IMR-90 (cell line): ENCODE measurements around the gene CXCR6. TPM values are rescaled to one million over a fixed set of nuclear protein-coding genes. Genes with fewer than 3 reads are reported as not detected.

Source experiments
- ATAC-seq: fragments of 200-7000 bp; cut with Tn5 transposase; 2 replicates; pipeline ENCODE4 v1.9.1; 2020; ENCODE audit warnings: low read depth, mild to moderate bottlenecking, moderate library complexity
- BruUV-seq: library from RNA; stranded (reverse); fragments of 400-500 nt; replicated peaks from 2 replicates; lab custom pipeline; 2021; lab: Mats Ljungman, UMichigan
- CTCF ChIA-PET: fragments of 300-600 bp; formaldehyde crosslinking; extraction: SDS; loops from one replicate; lab custom pipeline; 2021; ENCODE audit warnings: antibody characterized with exemption; lab: Yijun Ruan, JAX
- POLR2A ChIA-PET: fragments of 300-600 bp; sonication (Branson Sonifier 250); formaldehyde crosslinking; loops from one replicate; lab custom pipeline; 2022; ENCODE audit warnings: antibody characterized with exemption; ENCODE audit not compliant: unreplicated experiment; lab: Charles Lee
- DNase-seq: peaks from one replicate; pipeline ENCODE4 v3.0.0; 2013
- H2AFZ ChIP-seq: replicated peaks from 2 replicates; pipeline ENCODE3; 2013; ENCODE audit warnings: low read length, mild to moderate bottlenecking; ENCODE audit not compliant: poor library complexity
- H2AK5ac ChIP-seq: 2 replicates; pipeline ENCODE4 v1.6.1; 2013; ENCODE audit warnings: low read depth, low read length, inconsistent platforms
- H2AK9ac ChIP-seq: replicated peaks from 2 replicates; pipeline ENCODE3; 2013; ENCODE audit warnings: mild to moderate bottlenecking, low read depth, low read length, moderate library complexity; ENCODE audit not compliant: poor library complexity
- H2BK120ac ChIP-seq: 2 replicates; pipeline ENCODE4 v1.6.1; 2013; ENCODE audit warnings: low read depth, low read length, inconsistent platforms
- H2BK15ac ChIP-seq: 3 replicates; pipeline ENCODE4 v1.6.1; 2013; ENCODE audit warnings: low read depth, low read length, inconsistent platforms
- H2BK20ac ChIP-seq: 2 replicates; pipeline ENCODE4 v1.6.1; 2013; ENCODE audit warnings: low read depth, mild to moderate bottlenecking, inconsistent platforms, low read length, moderate library complexity
- H2BK5ac ChIP-seq: 2 replicates; pipeline ENCODE4 v1.6.1; 2013; ENCODE audit warnings: mild to moderate bottlenecking, low read depth, low read length, inconsistent platforms; ENCODE audit not compliant: poor library complexity, severe bottlenecking
- H3K14ac ChIP-seq: replicated peaks from 2 replicates; pipeline ENCODE4 v1.6.1; 2013; ENCODE audit warnings: low read depth, low read length, inconsistent platforms
- H3K18ac ChIP-seq: 2 replicates; pipeline ENCODE4 v1.6.1; 2013; ENCODE audit warnings: low read depth, low read length, control low read depth
- H3K23ac ChIP-seq: 2 replicates; pipeline ENCODE4 v1.6.1; 2013; ENCODE audit warnings: low read depth, low read length, inconsistent platforms
- H3K27ac ChIP-seq: 2 replicates; pipeline ENCODE4 v1.5.1; 2013; ENCODE audit warnings: mild to moderate bottlenecking, control low read depth, low read length; ENCODE audit not compliant: insufficient read depth
- H3K27me3 ChIP-seq: 2 replicates; pipeline ENCODE4 v1.6.1; 2013; ENCODE audit warnings: low read length; ENCODE audit not compliant: control insufficient read depth, insufficient read depth
- H3K36me3 ChIP-seq: 2 replicates; pipeline ENCODE4 v1.6.1; 2013; ENCODE audit warnings: low read length, mixed read lengths; ENCODE audit not compliant: control insufficient read depth, insufficient read depth
- H3K4ac ChIP-seq: 2 replicates; pipeline ENCODE4 v1.6.1; 2013; ENCODE audit warnings: low read depth, low read length, inconsistent platforms
- H3K4me1 ChIP-seq: 2 replicates; pipeline ENCODE4 v1.6.1; 2013; ENCODE audit warnings: low read length, mixed read lengths; ENCODE audit not compliant: control insufficient read depth, insufficient read depth
- H3K4me2 ChIP-seq: 2 replicates; pipeline ENCODE4 v1.6.1; 2013; ENCODE audit warnings: low read depth, mild to moderate bottlenecking, control low read depth, low read length, moderate library complexity
- H3K4me3 ChIP-seq: 2 replicates; pipeline ENCODE4 v1.5.1; 2013; ENCODE audit warnings: low read depth, mild to moderate bottlenecking, control low read depth, low read length, moderate library complexity; ENCODE audit not compliant: insufficient read depth
- H3K56ac ChIP-seq: 2 replicates; pipeline ENCODE4 v1.6.1; 2013; ENCODE audit warnings: low read length, inconsistent platforms; ENCODE audit not compliant: insufficient read depth; ENCODE audit errors: extremely low read depth
- H3K79me1 ChIP-seq, 2 experiments: 2 replicates each; pipeline ENCODE4 v1.6.1; 2013; ENCODE audit warnings: low read length in 2 of 2, inconsistent platforms in 1 of 2, low read depth in 1 of 2
- H3K9ac ChIP-seq: 2 replicates; pipeline ENCODE4 v1.6.1; 2013; ENCODE audit warnings: low read depth, low read length, control low read depth
- H3K9me1 ChIP-seq: 2 replicates; pipeline ENCODE4 v1.6.1; 2013; ENCODE audit warnings: low read length, inconsistent platforms; ENCODE audit not compliant: insufficient read depth
- H3K9me3 ChIP-seq: 2 replicates; pipeline ENCODE4 v1.6.1; 2013; ENCODE audit warnings: low read length; ENCODE audit not compliant: control insufficient read depth, insufficient read depth
- H4K20me1 ChIP-seq: 2 replicates; pipeline ENCODE4 v1.6.1; 2013; ENCODE audit warnings: low read length, inconsistent platforms; ENCODE audit not compliant: insufficient read depth
- H4K5ac ChIP-seq: 2 replicates; pipeline ENCODE4 v1.6.1; 2013; ENCODE audit warnings: mild to moderate bottlenecking, low read depth, low read length, control low read depth
- H4K8ac ChIP-seq, 2 experiments: 2 replicates each; pipeline ENCODE4 v1.6.1; 2013; ENCODE audit warnings: low read depth in 2 of 2, low read length in 2 of 2, control low read depth in 1 of 2, inconsistent platforms in 1 of 2
- H4K91ac ChIP-seq: 2 replicates; pipeline ENCODE4 v1.6.1; 2013; ENCODE audit warnings: low read depth, low read length, inconsistent platforms; ENCODE audit not compliant: insufficient read depth
- CEBPB ChIP-seq: IDR thresholded peaks from 2 replicates; pipeline ENCODE4 v1.6.1; 2012; ENCODE audit warnings: low read depth, low read length, improper control_type of control experiment
- CHD1 ChIP-seq: IDR thresholded peaks from 2 replicates; pipeline ENCODE4 v1.6.1; 2012; ENCODE audit warnings: low read depth, low read length, improper control_type of control experiment
- FOS ChIP-seq: fragments of 150-350 bp; IDR thresholded peaks from 2 replicates; pipeline ENCODE4 v1.6.1; 2016; ENCODE audit warnings: low read depth, low read length
- MAFK ChIP-seq: IDR thresholded peaks from 2 replicates; pipeline ENCODE4 v1.6.1; 2012; ENCODE audit warnings: low read depth, low read length, improper control_type of control experiment
- MAZ ChIP-seq: IDR thresholded peaks from 2 replicates; pipeline ENCODE4 v1.6.1; 2012; ENCODE audit warnings: low read depth, mild to moderate bottlenecking, low read length, improper control_type of control experiment, moderate library complexity, borderline replicate concordance
- MXI1 ChIP-seq: IDR thresholded peaks from 2 replicates; pipeline ENCODE4 v1.6.1; 2012; ENCODE audit warnings: low read depth, mild to moderate bottlenecking, low read length, moderate library complexity, borderline replicate concordance
- NFE2L2 ChIP-seq: fragments of 150-350 bp; IDR thresholded peaks from 2 replicates; pipeline ENCODE4 v1.6.1; 2016; ENCODE audit warnings: low read depth, mild to moderate bottlenecking, low read length
- POLR2A ChIP-seq: IDR thresholded peaks from 2 replicates; pipeline ENCODE4 v1.6.1; 2012; ENCODE audit warnings: mild to moderate bottlenecking, low read depth, low read length
- RAD21 ChIP-seq: IDR thresholded peaks from 2 replicates; pipeline ENCODE4 v1.6.1; 2012; ENCODE audit warnings: low read length, improper control_type of control experiment
- RCOR1 ChIP-seq: IDR thresholded peaks from 2 replicates; pipeline ENCODE4 v1.6.1; 2012; ENCODE audit warnings: mild to moderate bottlenecking, low read length, improper control_type of control experiment; ENCODE audit not compliant: insufficient replicate concordance
- SMC3 ChIP-seq: fragments of 150-350 bp; IDR thresholded peaks from 2 replicates; pipeline ENCODE4 v1.6.1; 2016; ENCODE audit warnings: low read depth, mild to moderate bottlenecking, antibody characterized with exemption, low read length, moderate library complexity
- USF2 ChIP-seq: fragments of 150-350 bp; IDR thresholded peaks from 2 replicates; pipeline ENCODE4 v1.6.1; 2017; ENCODE audit warnings: mild to moderate bottlenecking, antibody characterized with exemption, low read length, low read depth
- WGBS, 2 experiments: methylation state at CpG; one replicate each; pipeline versions ENCODE4 v1.1.5 to v1.1.7; 2013; ENCODE audit warnings: missing lambda C conversion rate in 2 of 2; ENCODE audit not compliant: insufficient read length in 1 of 2; ENCODE audit errors: extremely low coverage in 2 of 2; 5-methylcytosine and 5-hydroxymethylcytosine counted together
- dilution Hi-C: fragments of 300-500 bp; cut with HindIII; formaldehyde crosslinking; loops from one replicate; pipeline ENCODE4 v1.14.3; 2018; ENCODE audit warnings: low sequenced_read_pairs; ENCODE audit not compliant: unreplicated experiment
- in situ Hi-C: fragments of 300-500 bp; cut with MboI; formaldehyde crosslinking; loops from 3 replicates; pipeline ENCODE4 v1.14.3; 2019; ENCODE audit warnings: low sequenced_read_pairs, inconsistent platforms, mixed read lengths
- intact Hi-C: fragments of 100-400 bp; cut with micrococcal nuclease; formaldehyde crosslinking; loops from 2 replicates; pipeline ENCODE4 v1.10.0; 2022
- polyA plus RNA-seq, 3 experiments: library from polyadenylated mRNA; depleted of rRNA; stranded (reverse); fragments of >200 nt; gene quantifications; 2 replicates each; pipeline ENCODE4 v1.2.3, GENCODE V29; 2012; ENCODE audit warnings: low replicate concordance in 1 of 3
- total RNA-seq: library from RNA; depleted of rRNA; stranded (reverse); fragments of >200 nt; gene quantifications from 2 replicates; pipeline ENCODE4 v1.2.3, GENCODE V29; 2012
- TF ChIP-seq, protein P1 (sequence below): fragments of 150-350 bp; IDR thresholded peaks from 2 replicates; pipeline ENCODE4 v1.6.1; 2016; ENCODE audit warnings: low read depth, mild to moderate bottlenecking, low read length, moderate library complexity, borderline replicate concordance
- TF ChIP-seq, protein P2 (sequence below): conservative IDR thresholded peaks from 2 replicates; pipeline ENCODE4 v1.5.1; 2012; ENCODE audit warnings: mild to moderate bottlenecking, low read depth, low read length, improper control_type of control experiment

The CXCR6 gene
- total and polyA plus RNA-seq, 2 of the 4 experiments (the other 2 are of a cell fraction) = not detected

- H2BK120ac ChIP-seq = peak overlapping the region; percentile 21; the same call in 1 of the 2 replicates
- TF ChIP-seq FOS (no peak), NFE2L2 (no peak), RCOR1 (no peak), POLR2A (no peak), RAD21 (no peak), CEBPB (no peak), MAFK (no peak), MAZ (no peak), CHD1 (no peak), MXI1 (no peak), SMC3 (no peak), USF2 (no peak)
- TF ChIP-seq, protein P1, sequence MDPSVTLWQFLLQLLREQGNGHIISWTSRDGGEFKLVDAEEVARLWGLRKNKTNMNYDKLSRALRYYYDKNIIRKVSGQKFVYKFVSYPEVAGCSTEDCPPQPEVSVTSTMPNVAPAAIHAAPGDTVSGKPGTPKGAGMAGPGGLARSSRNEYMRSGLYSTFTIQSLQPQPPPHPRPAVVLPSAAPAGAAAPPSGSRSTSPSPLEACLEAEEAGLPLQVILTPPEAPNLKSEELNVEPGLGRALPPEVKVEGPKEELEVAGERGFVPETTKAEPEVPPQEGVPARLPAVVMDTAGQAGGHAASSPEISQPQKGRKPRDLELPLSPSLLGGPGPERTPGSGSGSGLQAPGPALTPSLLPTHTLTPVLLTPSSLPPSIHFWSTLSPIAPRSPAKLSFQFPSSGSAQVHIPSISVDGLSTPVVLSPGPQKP = no peak
- TF ChIP-seq, protein P2, sequence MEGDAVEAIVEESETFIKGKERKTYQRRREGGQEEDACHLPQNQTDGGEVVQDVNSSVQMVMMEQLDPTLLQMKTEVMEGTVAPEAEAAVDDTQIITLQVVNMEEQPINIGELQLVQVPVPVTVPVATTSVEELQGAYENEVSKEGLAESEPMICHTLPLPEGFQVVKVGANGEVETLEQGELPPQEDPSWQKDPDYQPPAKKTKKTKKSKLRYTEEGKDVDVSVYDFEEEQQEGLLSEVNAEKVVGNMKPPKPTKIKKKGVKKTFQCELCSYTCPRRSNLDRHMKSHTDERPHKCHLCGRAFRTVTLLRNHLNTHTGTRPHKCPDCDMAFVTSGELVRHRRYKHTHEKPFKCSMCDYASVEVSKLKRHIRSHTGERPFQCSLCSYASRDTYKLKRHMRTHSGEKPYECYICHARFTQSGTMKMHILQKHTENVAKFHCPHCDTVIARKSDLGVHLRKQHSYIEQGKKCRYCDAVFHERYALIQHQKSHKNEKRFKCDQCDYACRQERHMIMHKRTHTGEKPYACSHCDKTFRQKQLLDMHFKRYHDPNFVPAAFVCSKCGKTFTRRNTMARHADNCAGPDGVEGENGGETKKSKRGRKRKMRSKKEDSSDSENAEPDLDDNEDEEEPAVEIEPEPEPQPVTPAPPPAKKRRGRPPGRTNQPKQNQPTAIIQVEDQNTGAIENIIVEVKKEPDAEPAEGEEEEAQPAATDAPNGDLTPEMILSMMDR = no peak
- peaks cover 52% of the 10 kb centered on the region for H3K36me3 ChIP-seq
- H3K4me2 ChIP-seq = no peak overlapping the region
- no TSS peak for BruUV-seq
- H2BK15ac ChIP-seq = no peak overlapping the region
- no peak overlapping the region for H3K9ac ChIP-seq
- peaks cover 0 to 3% of the 10 kb centered on the region in 2 experiments; a peak in 1 of 4 replicates for H3K79me1 ChIP-seq
- dilution Hi-C loops = no loop called here
- no peak overlapping the region for H2AFZ ChIP-seq
- H3K27me3 ChIP-seq = no peaks in the 10 kb centered on the region
- ATAC-seq = no peak
- no peak overlapping the region for H3K56ac ChIP-seq
- no peak overlapping the region for H3K4me3 ChIP-seq
- no peak overlapping the region for H2AK9ac ChIP-seq
- H4K5ac ChIP-seq = no peak overlapping the region
- H3K9me3 ChIP-seq = no peaks in the 10 kb centered on the region
- in situ Hi-C loops = no loop called here
- H2AK5ac ChIP-seq = no peak overlapping the region
- H3K14ac ChIP-seq = no peak overlapping the region
- H2BK5ac ChIP-seq = no peak overlapping the region
- no peak overlapping the region for H3K18ac ChIP-seq
- intact Hi-C loops = no loop called here
- no peak overlapping the region for H2BK20ac ChIP-seq
- ChIA-PET POLR2A (interaction anchor here (0.8 kb wide), 1 partner anchor 19 kb away, joined by 3 read pairs; no protein-coding TSS in a partner anchor), CTCF (interaction anchor here (1.6 to 2.4 kb wide), 3 partner anchors 29 to 120 kb away, joined by 4 to 9 read pairs (median 5); no protein-coding TSS in a partner anchor)
- 83% methylated on average over 2 of the region's 8 CpGs; no CpG with 5 or more reads in 1 of the 2 experiments for WGBS, 2 experiments
- H3K9me1 ChIP-seq = peaks cover 13% of the 10 kb centered on the region
- no peak overlapping the region for H3K27ac ChIP-seq
- peaks cover 6% of the 10 kb centered on the region for H3K4me1 ChIP-seq
- no peak overlapping the region for H4K8ac ChIP-seq
- H3K23ac ChIP-seq = no peak overlapping the region
- no peak for DNase-seq
- no peak overlapping the region for H4K91ac ChIP-seq
- no peak overlapping the region for H3K4ac ChIP-seq
- peaks cover 11% of the 10 kb centered on the region for H4K20me1 ChIP-seq
These were observed 24.5 kb downstream of the CXCR6 start for GRCh38 chr3:45967724-45968123.
